Body of pancreas (tissue), 4 donors: ENCODE results near the gene RNFT2.

ENCODE experiments used
- CTCF ChIP-seq, 7 experiments: fragments of 450-650 bp in 4 of 7; fragments of 200-600 bp in 3 of 7; sonication (generic) in 3 of 7; IDR thresholded peaks; one replicate each; pipeline ENCODE4 v1.5.1; 2016 to 2019; ENCODE audit warnings: antibody characterized with exemption in 7 of 7
- POLR2A ChIP-seq, 3 donors: fragments of 450-650 bp; IDR thresholded peaks; one replicate each; pipeline ENCODE4 v1.6.1; 2016; ENCODE audit warnings: antibody characterized with exemption in 3 of 3, mild to moderate bottlenecking in 2 of 3

- TF ChIP-seq CTCF (IDR thresholded peaks at IDR 0.05), result no peak
- no peak for TF ChIP-seq POLR2A (IDR thresholded peaks at IDR 0.05)
Observed at GRCh38 chr12:116797885-116798284, 59.8 kb downstream of the RNFT2 start.
